ENCODE measurements around the gene DOLPP1. TPM values are rescaled to one million over a fixed set of nuclear protein-coding genes. Genes with fewer than 3 reads are reported as not detected.

DOLPP1 gene
- total and polyA plus RNA-seq, 2 of the 13 experiments (the other 11 are each of a cell fraction or from before 2014, with no cell fraction given) = 21.0 to 34.1 TPM

GRCh38 chr9:129074106-129074505 is 6.8 kb upstream of the DOLPP1 start:
- ChIA-PET CTCF (ENCODE audit: low intra/inter-chr PET ratio, low total read pairs) (no interaction called here), POLR2A (interaction anchor here (1.3 kb wide), 1 partner anchor 38 kb away, joined by 3 read pairs; the partner anchor contains the start of gene MIGA2)
- Histone ChIP-seq H3K36me3 (replicated peaks in 1 of 2; ENCODE audit: control insufficient read depth in 1 of 2, insufficient read depth in 2 of 2, low read length in 2 of 2) (peaks cover 0 to 2% of the 10 kb centered on the region in 2 experiments; a peak in 2 of 5 replicates), H2AFZ (ENCODE audit: low read length) (no peak overlapping the region), H3K79me2 (ENCODE audit: insufficient read depth, low read length) (peaks cover 4% of the 10 kb centered on the region), H3K9me3 (ENCODE audit: low read length) (no peaks in the 10 kb centered on the region), H4K20me1 (ENCODE audit: insufficient read depth, low read length) (no peaks in the 10 kb centered on the region), H3K4me1 (ENCODE audit: insufficient read depth, low read length) (peaks cover 47% of the 10 kb centered on the region), H3K9ac (ENCODE audit: insufficient read depth, low read depth, low read length) (no peak overlapping the region), H3K4me2 (ENCODE audit: low read depth, low read length) (no peak overlapping the region), H3K4me3 (replicated peaks in 1 of 3; ENCODE audit: insufficient read depth in 1 of 3, low read depth in 2 of 3, low read length in 3 of 3) (no peak overlapping the region), H3K27me3 (ENCODE audit: control insufficient read depth in 1 of 2, insufficient read depth in 2 of 2, low read length in 2 of 2) (no peaks in the 10 kb centered on the region), H3K27ac (ENCODE audit: extremely low read length, insufficient read depth, low read length) (no peak overlapping the region)
- no peak for FAIRE-seq
- in situ Hi-C loops (cut with HindIII; ENCODE audit: extremely low pct_ligation_motif_present, low pct_unique_long_range_greater_than_20kb) (no loop called here), intact Hi-C loops (cut with micrococcal nuclease; ENCODE audit: unreplicated experiment) (no loop called here)
- no peak for DNase-seq (ENCODE audit: low spot score)
- WGBS (ENCODE audit: low lambda C conversion rate) = 66% methylated on average over 3 of the region's 3 CpGs
- no TSS peak for BruUV-seq (replicated peaks)
- TF ChIP-seq, protein P1, sequence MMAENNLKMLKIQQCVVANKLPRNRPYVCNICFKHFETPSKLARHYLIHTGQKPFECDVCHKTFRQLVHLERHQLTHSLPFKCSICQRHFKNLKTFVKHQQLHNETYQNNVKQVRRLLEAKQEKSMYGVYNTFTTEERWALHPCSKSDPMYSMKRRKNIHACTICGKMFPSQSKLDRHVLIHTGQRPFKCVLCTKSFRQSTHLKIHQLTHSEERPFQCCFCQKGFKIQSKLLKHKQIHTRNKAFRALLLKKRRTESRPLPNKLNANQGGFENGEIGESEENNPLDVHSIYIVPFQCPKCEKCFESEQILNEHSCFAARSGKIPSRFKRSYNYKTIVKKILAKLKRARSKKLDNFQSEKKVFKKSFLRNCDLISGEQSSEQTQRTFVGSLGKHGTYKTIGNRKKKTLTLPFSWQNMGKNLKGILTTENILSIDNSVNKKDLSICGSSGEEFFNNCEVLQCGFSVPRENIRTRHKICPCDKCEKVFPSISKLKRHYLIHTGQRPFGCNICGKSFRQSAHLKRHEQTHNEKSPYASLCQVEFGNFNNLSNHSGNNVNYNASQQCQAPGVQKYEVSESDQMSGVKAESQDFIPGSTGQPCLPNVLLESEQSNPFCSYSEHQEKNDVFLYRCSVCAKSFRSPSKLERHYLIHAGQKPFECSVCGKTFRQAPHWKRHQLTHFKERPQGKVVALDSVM (CRISPR knock-in tag; IDR thresholded peaks at IDR 0.05) = peak; percentile 72
- TF ChIP-seq, protein P2, sequence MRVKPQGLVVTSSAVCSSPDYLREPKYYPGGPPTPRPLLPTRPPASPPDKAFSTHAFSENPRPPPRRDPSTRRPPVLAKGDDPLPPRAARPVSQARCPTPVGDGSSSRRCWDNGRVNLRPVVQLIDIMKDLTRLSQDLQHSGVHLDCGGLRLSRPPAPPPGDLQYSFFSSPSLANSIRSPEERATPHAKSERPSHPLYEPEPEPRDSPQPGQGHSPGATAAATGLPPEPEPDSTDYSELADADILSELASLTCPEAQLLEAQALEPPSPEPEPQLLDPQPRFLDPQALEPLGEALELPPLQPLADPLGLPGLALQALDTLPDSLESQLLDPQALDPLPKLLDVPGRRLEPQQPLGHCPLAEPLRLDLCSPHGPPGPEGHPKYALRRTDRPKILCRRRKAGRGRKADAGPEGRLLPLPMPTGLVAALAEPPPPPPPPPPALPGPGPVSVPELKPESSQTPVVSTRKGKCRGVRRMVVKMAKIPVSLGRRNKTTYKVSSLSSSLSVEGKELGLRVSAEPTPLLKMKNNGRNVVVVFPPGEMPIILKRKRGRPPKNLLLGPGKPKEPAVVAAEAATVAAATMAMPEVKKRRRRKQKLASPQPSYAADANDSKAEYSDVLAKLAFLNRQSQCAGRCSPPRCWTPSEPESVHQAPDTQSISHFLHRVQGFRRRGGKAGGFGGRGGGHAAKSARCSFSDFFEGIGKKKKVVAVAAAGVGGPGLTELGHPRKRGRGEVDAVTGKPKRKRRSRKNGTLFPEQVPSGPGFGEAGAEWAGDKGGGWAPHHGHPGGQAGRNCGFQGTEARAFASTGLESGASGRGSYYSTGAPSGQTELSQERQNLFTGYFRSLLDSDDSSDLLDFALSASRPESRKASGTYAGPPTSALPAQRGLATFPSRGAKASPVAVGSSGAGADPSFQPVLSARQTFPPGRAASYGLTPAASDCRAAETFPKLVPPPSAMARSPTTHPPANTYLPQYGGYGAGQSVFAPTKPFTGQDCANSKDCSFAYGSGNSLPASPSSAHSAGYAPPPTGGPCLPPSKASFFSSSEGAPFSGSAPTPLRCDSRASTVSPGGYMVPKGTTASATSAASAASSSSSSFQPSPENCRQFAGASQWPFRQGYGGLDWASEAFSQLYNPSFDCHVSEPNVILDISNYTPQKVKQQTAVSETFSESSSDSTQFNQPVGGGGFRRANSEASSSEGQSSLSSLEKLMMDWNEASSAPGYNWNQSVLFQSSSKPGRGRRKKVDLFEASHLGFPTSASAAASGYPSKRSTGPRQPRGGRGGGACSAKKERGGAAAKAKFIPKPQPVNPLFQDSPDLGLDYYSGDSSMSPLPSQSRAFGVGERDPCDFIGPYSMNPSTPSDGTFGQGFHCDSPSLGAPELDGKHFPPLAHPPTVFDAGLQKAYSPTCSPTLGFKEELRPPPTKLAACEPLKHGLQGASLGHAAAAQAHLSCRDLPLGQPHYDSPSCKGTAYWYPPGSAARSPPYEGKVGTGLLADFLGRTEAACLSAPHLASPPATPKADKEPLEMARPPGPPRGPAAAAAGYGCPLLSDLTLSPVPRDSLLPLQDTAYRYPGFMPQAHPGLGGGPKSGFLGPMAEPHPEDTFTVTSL (CRISPR knock-in tag; IDR thresholded peaks at IDR 0.05; ENCODE audit: borderline replicate concordance) = no peak
- TF ChIP-seq ZBTB33 (CRISPR knock-in tag; IDR thresholded peaks at IDR 0.05) = peak; percentile 57; the same call in 1 of the 2 replicates
- ATAC-seq = no peak

Measured in HepG2 (cell line).